PC-9 (cell line): Measurements from ENCODE around the gene TBCC.

Source experiments
- EZH2 ChIP-seq: fragments of 200-600 bp; sonication (generic); IDR thresholded peaks from 2 replicates; pipeline ENCODE4 v1.8.0; 2017; ENCODE audit warnings: antibody characterized with exemption, low read depth
- TF ChIP-seq, protein P1 (sequence below): fragments of 200-600 bp; sonication (generic); conservative IDR thresholded peaks from 2 replicates; pipeline ENCODE4 v1.6.1; 2017; ENCODE audit warnings: mixed run types, antibody characterized with exemption, mild to moderate bottlenecking, moderate library complexity

DNA sequence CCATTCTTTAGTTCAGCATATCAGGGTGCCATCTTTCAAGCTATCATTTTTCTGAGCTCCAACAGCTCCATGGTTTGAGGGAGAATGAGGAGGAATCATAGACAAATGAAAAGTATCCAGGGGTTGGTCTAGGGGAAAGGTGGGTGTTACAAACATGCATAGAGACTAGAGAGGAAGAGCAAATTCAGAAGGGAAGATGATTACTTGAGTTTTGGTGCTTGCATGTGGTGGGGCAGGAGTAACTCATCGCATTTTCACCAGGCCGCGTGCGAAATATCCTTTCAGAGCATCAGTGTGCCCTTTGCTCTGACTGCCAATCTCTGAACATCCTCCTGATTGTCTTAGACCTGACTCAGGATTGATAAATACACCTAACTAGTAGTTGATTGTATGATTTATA lies 28.3 kb upstream of the TBCC start:
- TF ChIP-seq, protein P1, sequence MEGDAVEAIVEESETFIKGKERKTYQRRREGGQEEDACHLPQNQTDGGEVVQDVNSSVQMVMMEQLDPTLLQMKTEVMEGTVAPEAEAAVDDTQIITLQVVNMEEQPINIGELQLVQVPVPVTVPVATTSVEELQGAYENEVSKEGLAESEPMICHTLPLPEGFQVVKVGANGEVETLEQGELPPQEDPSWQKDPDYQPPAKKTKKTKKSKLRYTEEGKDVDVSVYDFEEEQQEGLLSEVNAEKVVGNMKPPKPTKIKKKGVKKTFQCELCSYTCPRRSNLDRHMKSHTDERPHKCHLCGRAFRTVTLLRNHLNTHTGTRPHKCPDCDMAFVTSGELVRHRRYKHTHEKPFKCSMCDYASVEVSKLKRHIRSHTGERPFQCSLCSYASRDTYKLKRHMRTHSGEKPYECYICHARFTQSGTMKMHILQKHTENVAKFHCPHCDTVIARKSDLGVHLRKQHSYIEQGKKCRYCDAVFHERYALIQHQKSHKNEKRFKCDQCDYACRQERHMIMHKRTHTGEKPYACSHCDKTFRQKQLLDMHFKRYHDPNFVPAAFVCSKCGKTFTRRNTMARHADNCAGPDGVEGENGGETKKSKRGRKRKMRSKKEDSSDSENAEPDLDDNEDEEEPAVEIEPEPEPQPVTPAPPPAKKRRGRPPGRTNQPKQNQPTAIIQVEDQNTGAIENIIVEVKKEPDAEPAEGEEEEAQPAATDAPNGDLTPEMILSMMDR = no peak
- TF ChIP-seq EZH2 = no peak
